Measurements from ENCODE around the gene C9orf78.

DNA sequence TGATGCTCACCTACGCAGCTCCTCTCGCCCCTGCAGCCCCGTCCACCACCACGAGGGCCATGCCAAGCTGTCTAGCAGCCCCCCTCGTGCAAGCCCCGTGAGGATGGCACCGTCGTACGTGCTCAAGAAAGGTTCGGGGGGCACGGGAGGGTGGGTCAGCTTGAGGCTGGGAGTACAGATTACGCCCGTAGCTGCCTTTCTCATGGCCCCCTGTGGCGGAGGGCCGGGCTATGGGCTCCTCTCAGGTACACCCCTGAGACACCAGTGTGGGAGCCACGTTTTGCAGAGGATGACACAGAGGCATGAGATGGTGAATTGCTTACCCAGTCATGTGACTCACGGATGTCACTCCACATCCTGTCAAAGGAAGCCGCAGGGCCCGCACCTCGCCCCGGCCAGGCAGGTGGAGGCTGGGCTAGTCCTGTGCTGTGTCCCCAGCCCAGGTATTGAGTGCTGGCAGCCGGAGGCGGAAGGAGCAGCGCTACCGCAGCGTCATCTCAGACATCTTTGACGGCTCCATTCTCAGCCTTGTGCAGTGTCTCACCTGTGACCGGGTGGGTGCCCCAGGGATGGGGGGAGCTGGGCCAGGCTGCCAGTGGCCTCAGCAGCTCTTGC, 33.9 kb upstream of the C9orf78 start:
- TF ChIP-seq POLR2A (IDR thresholded peaks at IDR 0.05) (no peak), POLR2AphosphoS5 (IDR thresholded peaks at IDR 0.05) (no peak), EP300 (IDR thresholded peaks at IDR 0.05) (no peak)
- TF ChIP-seq, protein P1, sequence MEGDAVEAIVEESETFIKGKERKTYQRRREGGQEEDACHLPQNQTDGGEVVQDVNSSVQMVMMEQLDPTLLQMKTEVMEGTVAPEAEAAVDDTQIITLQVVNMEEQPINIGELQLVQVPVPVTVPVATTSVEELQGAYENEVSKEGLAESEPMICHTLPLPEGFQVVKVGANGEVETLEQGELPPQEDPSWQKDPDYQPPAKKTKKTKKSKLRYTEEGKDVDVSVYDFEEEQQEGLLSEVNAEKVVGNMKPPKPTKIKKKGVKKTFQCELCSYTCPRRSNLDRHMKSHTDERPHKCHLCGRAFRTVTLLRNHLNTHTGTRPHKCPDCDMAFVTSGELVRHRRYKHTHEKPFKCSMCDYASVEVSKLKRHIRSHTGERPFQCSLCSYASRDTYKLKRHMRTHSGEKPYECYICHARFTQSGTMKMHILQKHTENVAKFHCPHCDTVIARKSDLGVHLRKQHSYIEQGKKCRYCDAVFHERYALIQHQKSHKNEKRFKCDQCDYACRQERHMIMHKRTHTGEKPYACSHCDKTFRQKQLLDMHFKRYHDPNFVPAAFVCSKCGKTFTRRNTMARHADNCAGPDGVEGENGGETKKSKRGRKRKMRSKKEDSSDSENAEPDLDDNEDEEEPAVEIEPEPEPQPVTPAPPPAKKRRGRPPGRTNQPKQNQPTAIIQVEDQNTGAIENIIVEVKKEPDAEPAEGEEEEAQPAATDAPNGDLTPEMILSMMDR (IDR thresholded peaks at IDR 0.05) = no peak

Data from suprapubic skin (tissue), 4 donors.